Naive thymus-derived CD8-positive, alpha-beta T cell (primary cell): ENCODE measurements around the gene TNS3. TPM values are rescaled to one million over a fixed set of nuclear protein-coding genes. Genes with fewer than 3 reads are reported as not detected.

Source experiments
- ATAC-seq, 2 donors: fragments of 150-1000 bp; cut with Tn5 transposase in 1 of 2; sonication (Bioruptor Pico), chemical (Tn5 transposase) in 1 of 2; 1 replicate in 1 of 2; 2 replicates in 1 of 2; pipeline ENCODE4 v1.10.0; 2021; ENCODE audit warnings: mild to moderate bottlenecking in 2 of 2, moderate library complexity in 2 of 2
- POLR2A ChIA-PET: fragments of 350-600 bp; sonication (Branson Sonifier 250); formaldehyde crosslinking; loops from one replicate; lab custom pipeline; 2021; ENCODE audit warnings: antibody characterized with exemption; lab: Charles Lee
- DNase-seq, 10 donors: peaks; one replicate each; pipeline versions ENCODE4 v3.0.0 to v3.0.0-alpha.2; 2020 to 2022
- H3K27ac Mint-ChIP-seq, 10 donors: one replicate each; pipeline ENCODE4 v1.8.0; 2020 to 2022; ENCODE audit warnings: mild to moderate bottlenecking in 10 of 10, mixed read lengths in 10 of 10, moderate library complexity in 4 of 10, inconsistent platforms in 1 of 10
- H3K27me3 Mint-ChIP-seq, 5 donors: one replicate each; pipeline ENCODE4 v1.8.0; 2021 to 2022; ENCODE audit warnings: mixed read lengths in 5 of 5
- H3K36me3 Mint-ChIP-seq, 3 donors: one replicate each; pipeline ENCODE4 v1.8.0; 2020 to 2022; ENCODE audit warnings: mixed read lengths in 3 of 3, mild to moderate bottlenecking in 2 of 3, inconsistent platforms in 1 of 3
- H3K4me1 Mint-ChIP-seq, 4 donors: one replicate each; pipeline ENCODE4 v1.8.0; 2021 to 2022; ENCODE audit warnings: mixed read lengths in 4 of 4
- H3K4me3 Mint-ChIP-seq, 10 donors: one replicate each; pipeline ENCODE4 v1.8.0; 2020 to 2022; ENCODE audit warnings: mild to moderate bottlenecking in 10 of 10, mixed read lengths in 10 of 10, moderate library complexity in 6 of 10, inconsistent platforms in 1 of 10
- H3K9me3 Mint-ChIP-seq, 9 donors: one replicate each; pipeline ENCODE4 v1.8.0; 2020 to 2022; ENCODE audit warnings: mixed read lengths in 9 of 9, mild to moderate bottlenecking in 3 of 9, inconsistent platforms in 1 of 9, moderate library complexity in 1 of 9
- polyA plus RNA-seq, 3 donors: library from polyadenylated mRNA; unstranded; fragments of 300-500 nt; fragmentation: Illumina TruSeq; gene quantifications; one replicate each; pipeline ENCODE4 v1.2.3, GENCODE V29; 2021
- total RNA-seq, 8 experiments: library from RNA in 2 of 8; stranded (reverse) in 2 of 8; gene quantifications; one replicate each; pipeline ENCODE4 v1.2.3 and lab custom pipeline; 2021 to 2026

TNS3 gene
- total and polyA plus RNA-seq, 5 experiments from 2014 or later, result 1.2 to 1.6 TPM; not detected in 3

GRCh38 chr7:47335557-47336471, 246.1 kb downstream of the TNS3 start:
- H3K4me1 Mint-ChIP-seq, result no peaks in the 10 kb centered on the region
- H3K4me3 Mint-ChIP-seq, result no peak overlapping the region
- POLR2A ChIA-PET, result no interaction called here
- DNase-seq (no peak), ATAC-seq (no peak)
- H3K27ac Mint-ChIP-seq, result no peak overlapping the region
- no peaks in the 10 kb centered on the region for H3K9me3 Mint-ChIP-seq
- H3K27me3 Mint-ChIP-seq, result no peaks in the 10 kb centered on the region
- no peaks in the 10 kb centered on the region for H3K36me3 Mint-ChIP-seq

DNA sequence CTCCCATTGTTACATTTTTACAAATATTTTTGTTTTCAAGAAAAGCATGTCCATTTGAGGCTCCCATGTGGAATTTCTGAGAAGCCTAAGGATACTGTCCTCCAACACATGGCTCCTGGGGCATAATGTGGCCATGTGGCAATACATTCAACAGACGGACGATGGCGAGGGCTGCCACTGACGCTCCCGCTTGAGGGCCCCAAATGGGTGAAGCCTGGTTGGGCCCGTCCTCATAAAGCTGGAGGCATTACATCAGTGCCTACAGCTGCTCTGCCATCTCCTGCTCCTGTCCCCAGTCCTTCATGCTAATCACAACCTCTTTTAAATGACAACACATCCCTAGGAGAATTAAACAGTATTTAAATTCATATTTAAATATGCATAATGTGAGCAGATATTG, 246.8 kb downstream of the TNS3 start:
- Mint-ChIP-seq H3K4me3 (no peak overlapping the region), H3K27ac (no peak overlapping the region), H3K4me1 (no peaks in the 10 kb centered on the region), H3K36me3 (no peaks in the 10 kb centered on the region), H3K9me3 (no peaks in the 10 kb centered on the region), H3K27me3 (no peaks in the 10 kb centered on the region)
- ATAC-seq (no peak), DNase-seq (no peak)
- POLR2A ChIA-PET, result no interaction called here

DNA sequence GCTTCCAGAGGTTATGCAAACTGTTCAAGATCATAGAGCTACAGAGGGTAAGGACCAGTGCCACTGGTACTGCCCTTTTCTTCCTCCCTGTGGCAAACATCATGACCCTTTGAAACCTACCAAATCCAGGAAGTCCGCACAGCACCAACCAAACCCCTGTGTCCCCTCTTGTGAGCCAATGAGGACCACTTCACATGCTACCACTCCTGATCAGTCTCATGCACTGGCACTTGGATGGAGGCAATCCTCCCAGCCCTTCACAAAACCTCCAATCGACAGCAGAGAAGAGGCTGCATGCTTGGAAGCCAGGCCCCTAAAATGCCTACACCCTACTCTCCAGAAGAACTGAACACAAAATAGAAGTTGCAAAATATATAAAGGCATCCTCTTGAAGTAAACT, 248.0 kb downstream of the TNS3 start:
- Mint-ChIP-seq H3K4me1 (no peaks in the 10 kb centered on the region), H3K4me3 (no peak overlapping the region), H3K36me3 (no peaks in the 10 kb centered on the region)

DNA sequence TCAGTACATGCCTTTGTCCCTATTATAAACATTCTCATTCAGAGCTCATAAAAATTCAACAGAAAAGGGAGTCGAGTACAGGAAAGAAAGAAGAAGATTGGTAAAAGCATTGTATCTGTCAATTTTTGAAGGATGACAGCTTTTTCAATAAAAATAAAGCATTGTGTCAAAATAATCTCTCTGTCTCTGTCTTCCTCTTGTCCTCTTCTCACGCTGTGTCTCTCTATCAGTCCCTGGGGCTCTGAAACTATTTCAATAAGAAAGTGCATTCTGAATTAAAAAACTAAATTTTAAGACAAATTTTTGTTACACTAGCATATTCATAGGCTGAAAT, 248.4 kb downstream of the TNS3 start:
- no peak for ATAC-seq
- Mint-ChIP-seq H3K4me1 (no peaks in the 10 kb centered on the region), H3K9me3 (no peaks in the 10 kb centered on the region), H3K27ac (no peak overlapping the region), H3K4me3 (no peak overlapping the region), H3K36me3 (no peaks in the 10 kb centered on the region), H3K27me3 (peaks cover 0 to 8% (median 1%) of the 10 kb centered on the region in 5 donors)
- POLR2A ChIA-PET, result no interaction called here
- DNase-seq, result no peak

More for the DNA sequence above, 248.0 kb downstream of the TNS3 start:
- H3K27me3 Mint-ChIP-seq, result peaks cover 0 to 4% (median 0%) of the 10 kb centered on the region in 5 donors
- DNase-seq, result no peak
- no peaks in the 10 kb centered on the region for H3K9me3 Mint-ChIP-seq
- H3K27ac Mint-ChIP-seq, result no peak overlapping the region
- POLR2A ChIA-PET, result no interaction called here
- no peak for ATAC-seq

DNA sequence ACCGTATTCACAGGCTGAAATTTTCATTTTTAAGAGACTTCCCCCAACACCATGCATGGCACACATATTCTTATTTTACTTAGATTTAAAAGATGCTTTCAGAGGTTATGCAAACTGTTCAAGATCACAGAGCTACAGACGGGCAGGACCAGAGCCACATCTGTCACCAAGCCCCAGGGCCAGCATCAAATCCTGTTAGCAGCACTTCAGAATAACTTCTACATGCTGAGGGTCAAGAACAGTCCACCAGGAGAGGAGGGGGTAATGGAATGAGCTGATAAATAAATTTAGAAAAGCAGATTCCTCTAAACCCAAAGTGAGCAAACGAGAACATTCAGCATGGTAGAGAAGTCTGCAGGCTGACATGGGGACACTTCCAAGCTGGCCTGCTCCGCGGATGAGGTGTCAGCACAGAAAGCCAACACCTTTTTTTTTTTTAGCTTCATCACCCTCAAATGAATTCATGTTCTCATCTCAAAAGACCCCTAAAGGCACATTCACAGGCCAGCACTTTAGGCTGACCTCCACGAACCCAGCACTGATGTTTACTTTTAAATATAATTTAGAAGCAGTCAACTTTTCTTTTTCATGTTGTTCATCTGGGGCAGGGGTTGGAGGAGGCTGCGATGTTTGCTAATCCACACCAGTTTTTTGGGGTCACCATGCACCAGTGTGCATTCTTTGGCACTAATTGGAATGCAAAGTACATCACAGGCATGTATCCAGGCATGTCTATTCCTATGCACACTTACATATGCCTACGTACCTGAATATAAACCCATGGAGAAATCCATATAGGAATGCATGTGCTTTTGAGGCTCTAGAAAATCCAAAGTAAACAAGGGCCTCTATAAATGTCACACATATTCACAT, 249.0 kb downstream of the TNS3 start:
- H3K9me3 Mint-ChIP-seq, result no peaks in the 10 kb centered on the region
- peaks cover 0 to 8% (median 1%) of the 10 kb centered on the region in 5 donors for H3K27me3 Mint-ChIP-seq
- H3K36me3 Mint-ChIP-seq, result no peaks in the 10 kb centered on the region
- ATAC-seq (no peak), DNase-seq (no peak)
- H3K4me1 Mint-ChIP-seq, result no peaks in the 10 kb centered on the region
- H3K27ac Mint-ChIP-seq, result no peak overlapping the region
- POLR2A ChIA-PET, result no interaction called here
- H3K4me3 Mint-ChIP-seq, result no peak overlapping the region

- Mint-ChIP-seq H3K4me1 (no peaks in the 10 kb centered on the region), H3K4me3 (no peak overlapping the region), H3K27ac (no peak overlapping the region), H3K27me3 (peaks cover 0 to 8% (median 1%) of the 10 kb centered on the region in 5 donors), H3K9me3 (no peaks in the 10 kb centered on the region), H3K36me3 (no peaks in the 10 kb centered on the region)
- no peak for DNase-seq
- ATAC-seq, result no peak
- POLR2A ChIA-PET, result no interaction called here
These were observed 249.7 kb downstream of the TNS3 start for GRCh38 chr7:47332213-47332612.

- POLR2A ChIA-PET, result no interaction called here
- no peak for ATAC-seq
- Mint-ChIP-seq H3K27ac (no peak overlapping the region), H3K4me3 (no peak overlapping the region), H3K36me3 (no peaks in the 10 kb centered on the region), H3K27me3 (peaks cover 0 to 8% (median 1%) of the 10 kb centered on the region in 5 donors), H3K9me3 (no peaks in the 10 kb centered on the region), H3K4me1 (no peaks in the 10 kb centered on the region)
- DNase-seq, result no peak
These were observed 250.7 kb downstream of the TNS3 start for GRCh38 chr7:47331179-47331565.

DNA sequence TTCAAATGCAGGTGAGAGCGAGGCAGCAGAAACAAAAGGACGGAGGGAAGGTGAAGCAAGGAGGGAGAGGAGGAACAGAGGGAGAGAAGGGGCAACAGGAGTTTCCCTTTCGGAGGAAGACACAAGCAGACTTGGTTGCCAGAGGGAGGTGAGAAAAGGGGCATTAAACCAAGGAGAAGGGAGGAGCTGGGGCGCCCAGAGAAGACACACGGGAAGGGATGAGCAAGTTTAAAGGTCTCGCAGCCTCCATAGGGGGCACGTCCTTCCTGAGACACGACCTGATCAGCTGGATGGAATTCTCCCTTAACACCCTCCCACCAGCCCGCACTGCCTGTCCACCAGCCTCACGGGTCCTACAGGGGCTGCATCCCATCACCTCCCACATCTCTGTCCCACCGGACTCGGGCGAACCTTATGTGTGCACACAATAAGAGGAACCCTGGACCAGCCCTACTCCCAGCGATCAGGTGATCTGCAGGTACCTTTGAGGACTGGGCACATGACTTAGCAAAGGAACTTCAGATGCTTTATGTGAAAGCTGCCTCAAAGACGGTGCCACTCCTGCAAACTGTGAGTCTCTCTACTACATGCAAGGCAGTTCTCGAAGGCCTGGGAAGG, 251.2 kb downstream of the TNS3 start:
- H3K27ac Mint-ChIP-seq, result no peak overlapping the region
- H3K36me3 Mint-ChIP-seq, result no peaks in the 10 kb centered on the region
- POLR2A ChIA-PET, result no interaction called here
- DNase-seq, result no peak
- ATAC-seq, result no peak
- H3K9me3 Mint-ChIP-seq, result no peaks in the 10 kb centered on the region
- H3K4me1 Mint-ChIP-seq, result no peaks in the 10 kb centered on the region
- peaks cover 0 to 8% (median 1%) of the 10 kb centered on the region in 5 donors for H3K27me3 Mint-ChIP-seq
- no peak overlapping the region for H3K4me3 Mint-ChIP-seq

DNA sequence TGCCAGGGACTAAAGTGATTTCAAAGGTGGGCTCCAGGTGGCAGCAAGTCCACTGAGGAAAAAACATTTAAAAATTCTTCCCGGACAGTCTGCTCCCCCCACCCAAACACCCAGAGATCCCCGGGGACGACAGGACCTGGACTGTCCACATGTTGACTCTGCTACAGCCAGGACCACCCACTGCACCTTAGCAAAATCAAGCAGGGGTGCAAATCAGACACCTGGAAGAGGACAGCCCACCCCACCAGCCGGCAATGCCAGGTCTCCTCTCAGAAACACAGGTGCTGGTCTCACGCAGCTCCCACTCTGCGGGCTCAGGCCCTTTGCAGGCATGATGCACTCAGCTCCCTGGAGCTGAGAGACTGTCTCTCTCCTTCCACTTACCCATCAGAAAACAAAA, 251.9 kb downstream of the TNS3 start:
- no peak overlapping the region for H3K27ac Mint-ChIP-seq
- no peaks in the 10 kb centered on the region for H3K36me3 Mint-ChIP-seq
- DNase-seq (no peak), ATAC-seq (no peak)
- H3K27me3 Mint-ChIP-seq, result peaks cover 0 to 8% (median 1%) of the 10 kb centered on the region in 5 donors
- H3K9me3 Mint-ChIP-seq, result no peaks in the 10 kb centered on the region
- no peaks in the 10 kb centered on the region for H3K4me1 Mint-ChIP-seq
- no peak overlapping the region for H3K4me3 Mint-ChIP-seq
- POLR2A ChIA-PET, result no interaction called here

GRCh38 chr7:47329320-47329926, 252.5 kb downstream of the TNS3 start:
- POLR2A ChIA-PET, result no interaction called here
- no peak overlapping the region for H3K27ac Mint-ChIP-seq

DNA sequence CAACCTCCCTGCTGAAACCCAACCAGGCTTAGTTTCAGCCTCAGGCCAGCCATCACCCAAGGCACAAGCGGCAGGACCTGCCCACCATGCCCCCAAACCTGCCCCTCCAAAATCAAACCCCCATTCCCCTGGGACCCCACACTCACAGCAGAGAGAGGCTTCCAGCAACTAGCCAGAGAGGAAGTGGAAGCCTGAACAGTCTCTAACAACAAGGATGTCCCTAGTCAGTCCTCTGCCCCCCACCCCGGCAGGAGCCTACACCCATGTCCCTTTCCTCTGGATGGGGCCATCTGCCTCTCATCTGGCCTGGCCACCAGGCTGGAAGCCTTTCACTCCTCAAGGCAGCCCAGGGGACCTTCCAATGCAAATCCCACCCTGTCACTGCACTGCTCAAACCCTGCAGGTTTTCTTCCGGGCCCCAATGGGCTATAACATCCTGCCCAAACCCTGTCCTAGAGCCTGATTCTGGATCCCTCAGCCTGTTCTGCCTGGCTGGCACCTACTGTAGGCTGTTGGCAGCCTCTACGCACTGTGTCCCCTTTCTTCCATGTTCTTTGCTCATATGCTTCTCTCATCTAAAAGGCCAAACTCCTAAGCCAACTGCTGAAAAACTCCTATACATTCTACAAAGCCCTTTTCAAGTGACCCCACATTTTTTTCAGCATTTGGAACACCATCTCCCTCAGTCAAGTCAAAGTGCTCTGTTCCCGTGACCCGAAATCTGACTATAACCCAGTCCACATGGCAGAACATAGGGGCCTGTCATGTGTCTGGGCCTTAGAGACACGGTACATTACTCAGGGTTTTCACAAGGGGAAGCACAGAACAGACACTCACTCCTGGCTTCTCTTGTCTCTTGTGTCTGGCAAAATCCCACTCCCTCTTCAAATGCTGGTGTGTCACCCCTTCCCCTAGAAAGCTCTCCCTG, 253.3 kb downstream of the TNS3 start:
- ATAC-seq (no peak), DNase-seq (no peak)
- Mint-ChIP-seq H3K27me3 (peaks cover 0 to 8% (median 1%) of the 10 kb centered on the region in 5 donors), H3K27ac (no peak overlapping the region), H3K9me3 (no peaks in the 10 kb centered on the region), H3K4me3 (no peak overlapping the region), H3K4me1 (no peaks in the 10 kb centered on the region), H3K36me3 (no peaks in the 10 kb centered on the region)
- POLR2A ChIA-PET, result no interaction called here

More at GRCh38 chr7:47329320-47329926, 252.5 kb downstream of the TNS3 start:
- Mint-ChIP-seq H3K4me1 (no peaks in the 10 kb centered on the region), H3K9me3 (no peaks in the 10 kb centered on the region), H3K36me3 (no peaks in the 10 kb centered on the region), H3K27me3 (peaks cover 0 to 8% (median 1%) of the 10 kb centered on the region in 5 donors), H3K4me3 (no peak overlapping the region)
- DNase-seq (no peak), ATAC-seq (no peak)
